GM18498 (cell line): ENCODE data around the gene LRRFIP1.
"Not testable (repeated sequence)": the region's sequence is repeated elsewhere in the genome, so short reads cannot be mapped to it uniquely, and the experiment has no call there.

Experiments
- ATAC-seq: cut with Tn5 transposase; IDR thresholded peaks from one replicate; pipeline ENCODE4 v1.9.1; 2021; ENCODE audit warnings: mild to moderate bottlenecking, moderate library complexity; ENCODE audit not compliant: unreplicated experiment

Gene LRRFIP1

GRCh38 chr2:237661270-237661669 lies 33.9 kb downstream of the LRRFIP1 start:
- no peak for ATAC-seq

- ATAC-seq = no peak
These were observed 34.5 kb downstream of the LRRFIP1 start for GRCh38 chr2:237661799-237662328.

GRCh38 chr2:237662671-237663093 lies 35.3 kb downstream of the LRRFIP1 start:
- no peak for ATAC-seq

- ATAC-seq = no peak
These were observed 36.2 kb downstream of the LRRFIP1 start for GRCh38 chr2:237663517-237664110.

GRCh38 chr2:237664151-237664550 lies 36.8 kb downstream of the LRRFIP1 start:
- no peak for ATAC-seq

- ATAC-seq = no peak
These were observed 38.3 kb downstream of the LRRFIP1 start for GRCh38 chr2:237665713-237666143.

GRCh38 chr2:237666606-237667005 lies 39.2 kb downstream of the LRRFIP1 start:
- no peak for ATAC-seq

GRCh38 chr2:237667050-237667576 lies 39.7 kb downstream of the LRRFIP1 start:
- not testable (repeated sequence) for ATAC-seq

GRCh38 chr2:237667893-237668292 lies 40.5 kb downstream of the LRRFIP1 start:
- no peak for ATAC-seq

- ATAC-seq = no peak
These were observed 41.1 kb downstream of the LRRFIP1 start for GRCh38 chr2:237668440-237668839.

- ATAC-seq = no peak
These were observed 41.9 kb downstream of the LRRFIP1 start for GRCh38 chr2:237669283-237669627.

GRCh38 chr2:237669628-237670392 lies 42.4 kb downstream of the LRRFIP1 start:
- peak; percentile 52 for ATAC-seq

GRCh38 chr2:237670641-237671040 lies 43.3 kb downstream of the LRRFIP1 start:
- ATAC-seq = no peak

GRCh38 chr2:237671466-237672138 lies 44.2 kb downstream of the LRRFIP1 start:
- ATAC-seq = no peak

GRCh38 chr2:237672731-237673129 lies 45.3 kb downstream of the LRRFIP1 start:
- no peak for ATAC-seq

- ATAC-seq = peak; percentile 44
These were observed 46.0 kb downstream of the LRRFIP1 start for GRCh38 chr2:237673130-237674001.

GRCh38 chr2:237674731-237675276 lies 47.4 kb downstream of the LRRFIP1 start:
- ATAC-seq = peak; percentile 88

- no peak for ATAC-seq
These were observed 47.9 kb downstream of the LRRFIP1 start for GRCh38 chr2:237675316-237675715.

GRCh38 chr2:237680702-237681478 lies 53.5 kb downstream of the LRRFIP1 start:
- no peak for ATAC-seq
